ENCODE measurements around the gene CTNNAL1.

DNA sequence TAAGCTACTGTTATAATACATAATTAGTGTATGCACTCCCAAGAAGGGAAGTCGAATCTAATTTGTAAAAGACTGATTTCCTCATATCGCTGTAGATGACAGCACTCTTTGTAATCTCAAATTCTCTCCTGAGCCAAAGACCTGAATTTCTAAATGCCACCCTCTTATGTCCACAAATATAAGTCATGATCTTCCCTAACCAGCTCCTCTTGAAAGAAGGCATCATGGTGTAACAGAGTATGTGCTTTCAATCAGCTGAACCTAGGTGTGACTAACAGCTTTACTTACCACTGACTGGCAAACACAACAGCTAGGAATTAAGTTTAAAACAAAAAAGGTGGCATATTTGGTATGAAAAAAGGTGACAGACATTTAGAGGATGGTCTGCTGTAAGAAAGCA is 34.0 kb upstream of the CTNNAL1 start:
- TF ChIP-seq, protein P1, sequence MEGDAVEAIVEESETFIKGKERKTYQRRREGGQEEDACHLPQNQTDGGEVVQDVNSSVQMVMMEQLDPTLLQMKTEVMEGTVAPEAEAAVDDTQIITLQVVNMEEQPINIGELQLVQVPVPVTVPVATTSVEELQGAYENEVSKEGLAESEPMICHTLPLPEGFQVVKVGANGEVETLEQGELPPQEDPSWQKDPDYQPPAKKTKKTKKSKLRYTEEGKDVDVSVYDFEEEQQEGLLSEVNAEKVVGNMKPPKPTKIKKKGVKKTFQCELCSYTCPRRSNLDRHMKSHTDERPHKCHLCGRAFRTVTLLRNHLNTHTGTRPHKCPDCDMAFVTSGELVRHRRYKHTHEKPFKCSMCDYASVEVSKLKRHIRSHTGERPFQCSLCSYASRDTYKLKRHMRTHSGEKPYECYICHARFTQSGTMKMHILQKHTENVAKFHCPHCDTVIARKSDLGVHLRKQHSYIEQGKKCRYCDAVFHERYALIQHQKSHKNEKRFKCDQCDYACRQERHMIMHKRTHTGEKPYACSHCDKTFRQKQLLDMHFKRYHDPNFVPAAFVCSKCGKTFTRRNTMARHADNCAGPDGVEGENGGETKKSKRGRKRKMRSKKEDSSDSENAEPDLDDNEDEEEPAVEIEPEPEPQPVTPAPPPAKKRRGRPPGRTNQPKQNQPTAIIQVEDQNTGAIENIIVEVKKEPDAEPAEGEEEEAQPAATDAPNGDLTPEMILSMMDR (IDR thresholded peaks at IDR 0.05): no peak
- TF ChIP-seq POLR2A (IDR thresholded peaks at IDR 0.05): no peak

All from thyroid gland (tissue), 4 donors.